ENCODE results near the gene ORAI1.

ORAI1 gene

GRCh38 chr12:121614872-121615467 is 11.4 kb upstream of the ORAI1 start:
- CTCF ChIA-PET = interaction anchor here (0.7 to 5.9 kb wide), 5 partner anchors 10 to 125 kb away, joined by 3 to 37 read pairs (median 3); partner anchors contain the start of gene ORAI1
- no peak overlapping the region for H3K4me3 ChIP-seq (ENCODE audit: low read depth, low read length)
- no peak for DNase-seq (ENCODE audit: low read depth, low spot score)
- POLR2A ChIA-PET = interaction anchor here (0.7 kb wide), 1 partner anchor 11 kb away, joined by 3 read pairs; no protein-coding TSS in a partner anchor
- TF ChIP-seq CTCF (IDR thresholded peaks at IDR 0.05; ENCODE audit: insufficient read depth, low read length, missing control alignments) = no peak

GRCh38 chr12:121618659-121619233 is 7.6 kb upstream of the ORAI1 start:
- POLR2A ChIA-PET = no interaction called here
- DNase-seq (ENCODE audit: low read depth, low spot score) = no peak
- CTCF ChIA-PET = interaction anchor here (1.3 to 16.7 kb wide), 2 partner anchors 11 to 66 kb away, joined by 4 to 225 read pairs; no protein-coding TSS in a partner anchor

GRCh38 chr12:121620333-121620891 is 5.9 kb upstream of the ORAI1 start:
- ChIA-PET POLR2A (interaction anchor here (1.0 kb wide), 1 partner anchor 10 kb away, joined by 3 read pairs; no protein-coding TSS in a partner anchor), CTCF (interaction anchor here (0.6 to 16.7 kb wide), 4 partner anchors 10 to 68 kb away, joined by 3 to 225 read pairs (median 4); partner anchors contain the start of gene MORN3)
- H3K4me3 ChIP-seq (ENCODE audit: low read depth, low read length) = no peak overlapping the region
- no peak for TF ChIP-seq CTCF (IDR thresholded peaks at IDR 0.05; ENCODE audit: insufficient read depth, low read length, missing control alignments)
- no peak for DNase-seq (ENCODE audit: low read depth, low spot score)

More at GRCh38 chr12:121618659-121619233, 7.6 kb upstream of the ORAI1 start:
- no peak overlapping the region for H3K4me3 ChIP-seq (ENCODE audit: low read depth, low read length)
- no peak for TF ChIP-seq CTCF (IDR thresholded peaks at IDR 0.05; ENCODE audit: insufficient read depth, low read length, missing control alignments)

GRCh38 chr12:121626853-121627640 is 717 bp downstream of the ORAI1 start:
- CTCF ChIA-PET = interaction anchor here (0.6 to 16.7 kb wide), 21 partner anchors 10 to 126 kb away, joined by 3 to 225 read pairs (median 5); partner anchors contain the start of genes KDM2B and MORN3

GRCh38 chr12:121628037-121628436 is 1.7 kb downstream of the ORAI1 start:
- POLR2A ChIA-PET = no interaction called here
- DNase-seq (ENCODE audit: low read depth, low spot score) = no peak
- CTCF ChIA-PET = interaction anchor here (1.1 to 16.7 kb wide), 8 partner anchors 10 to 89 kb away, joined by 3 to 225 read pairs (median 11); partner anchors contain the start of gene MORN3
- no peak for TF ChIP-seq CTCF (IDR thresholded peaks at IDR 0.05; ENCODE audit: insufficient read depth, low read length, missing control alignments)
- peak overlapping the region; percentile 69 for H3K4me3 ChIP-seq (ENCODE audit: low read depth, low read length)

More at GRCh38 chr12:121626853-121627640, 717 bp downstream of the ORAI1 start:
- peak overlapping the region; percentile 69 for H3K4me3 ChIP-seq (ENCODE audit: low read depth, low read length)
- peak; percentile 39 for TF ChIP-seq CTCF (IDR thresholded peaks at IDR 0.05; ENCODE audit: insufficient read depth, low read length, missing control alignments)
- POLR2A ChIA-PET = interaction anchor here (0.8 to 2.4 kb wide), 5 partner anchors 9 to 212 kb away, joined by 3 to 11 read pairs (median 3); no protein-coding TSS in a partner anchor
- DNase-seq (ENCODE audit: low read depth, low spot score) = no peak
